WTC11 (cell line): Measurements from ENCODE around the gene CDK17. TPM values are rescaled to one million over a fixed set of nuclear protein-coding genes. Genes with fewer than 3 reads are reported as not detected.

Experiments used
- ATAC-seq: fragments of 200-7000 bp; cut with Tn5 transposase; 2 replicates; pipeline ENCODE4 v1.10.0; 2021; ENCODE audit warnings: mild to moderate bottlenecking, moderate library complexity
- CTCF ChIA-PET: fragments of 300-600 bp; sonication (Branson Sonifier 250); formaldehyde crosslinking; loops from one replicate; lab custom pipeline; 2021; ENCODE audit warnings: antibody characterized with exemption; lab: Charles Lee
- POLR2A ChIA-PET: fragments of 350-600 bp; sonication (Branson Sonifier 250); formaldehyde crosslinking; loops from one replicate; lab custom pipeline; 2021; ENCODE audit warnings: antibody characterized with exemption; lab: Charles Lee
- DNase-seq: peaks from one replicate; pipeline ENCODE4 v3.0.0; 2021; ENCODE audit warnings: low spot score
- H3K27ac Mint-ChIP-seq: 2 replicates; pipeline ENCODE4 v1.8.0; 2021; ENCODE audit warnings: mixed read lengths
- H3K27me3 Mint-ChIP-seq: 2 replicates; pipeline ENCODE4 v1.8.0; 2021; ENCODE audit warnings: low read depth, mild to moderate bottlenecking, moderate library complexity, mixed read lengths
- H3K36me3 Mint-ChIP-seq: 2 replicates; pipeline ENCODE4 v1.8.0; 2021; ENCODE audit warnings: mixed read lengths
- H3K4me1 Mint-ChIP-seq: 2 replicates; pipeline ENCODE4 v1.8.0; 2022; ENCODE audit warnings: mixed read lengths
- H3K4me3 Mint-ChIP-seq: 2 replicates; pipeline ENCODE4 v1.8.0; 2021; ENCODE audit warnings: mild to moderate bottlenecking, moderate library complexity, mixed read lengths
- H3K9me3 Mint-ChIP-seq: 2 replicates; pipeline ENCODE4 v1.8.0; 2021; ENCODE audit warnings: mixed read lengths
- AFF4 ChIP-seq: sonication (generic); formaldehyde crosslinking; IDR thresholded peaks from 2 replicates; pipeline ENCODE4 v1.8.1; 2023; ENCODE audit warnings: mild to moderate bottlenecking, missing genetic modification reagents, borderline replicate concordance
- ARID4B ChIP-seq: sonication (generic); formaldehyde crosslinking; IDR thresholded peaks from 2 replicates; pipeline ENCODE4 v1.8.0; 2023; ENCODE audit warnings: missing genetic modification reagents, mild to moderate bottlenecking, borderline replicate concordance
- CREM ChIP-seq: sonication (generic); formaldehyde crosslinking; IDR thresholded peaks from 2 replicates; pipeline ENCODE4 v1.8.1; 2022; ENCODE audit warnings: mild to moderate bottlenecking, missing genetic modification reagents, moderate library complexity
- FOXP4 ChIP-seq: sonication (generic); formaldehyde crosslinking; IDR thresholded peaks from 2 replicates; pipeline ENCODE4 v1.8.0; 2022; ENCODE audit warnings: mild to moderate bottlenecking, missing genetic modification reagents
- GABPB1 ChIP-seq: sonication (generic); formaldehyde crosslinking; IDR thresholded peaks from 2 replicates; pipeline ENCODE4 v1.8.1; 2023; ENCODE audit warnings: mild to moderate bottlenecking, missing genetic modification reagents
- HMGXB4 ChIP-seq: sonication (generic); formaldehyde crosslinking; IDR thresholded peaks from 2 replicates; pipeline ENCODE4 v1.8.1; 2023; ENCODE audit warnings: mild to moderate bottlenecking, moderate library complexity, missing genetic modification reagents
- MLX ChIP-seq: sonication (generic); formaldehyde crosslinking; IDR thresholded peaks from 2 replicates; pipeline ENCODE4 v1.8.1; 2023; ENCODE audit warnings: mild to moderate bottlenecking, missing genetic modification reagents, moderate library complexity
- NFATC4 ChIP-seq: fragments of 250-450 bp; sonication (Bioruptor Pico); IDR thresholded peaks from 2 replicates; pipeline ENCODE4 v1.9.0; 2021; ENCODE audit warnings: mild to moderate bottlenecking
- NFE2L1 ChIP-seq: sonication (generic); formaldehyde crosslinking; IDR thresholded peaks from 2 replicates; pipeline ENCODE4 v1.8.1; 2023; ENCODE audit warnings: missing genetic modification reagents
- NR1H2 ChIP-seq: sonication (generic); formaldehyde crosslinking; IDR thresholded peaks from 2 replicates; pipeline ENCODE4 v1.9.0; 2021; ENCODE audit warnings: mild to moderate bottlenecking, moderate library complexity, missing genetic modification reagents
- NR2C2 ChIP-seq: sonication (generic); formaldehyde crosslinking; IDR thresholded peaks from 2 replicates; pipeline ENCODE4 v1.8.0; 2022; ENCODE audit warnings: mild to moderate bottlenecking, missing genetic modification reagents
- PRDM15 ChIP-seq: sonication (generic); formaldehyde crosslinking; IDR thresholded peaks from 2 replicates; pipeline ENCODE4 v1.8.0; 2022; ENCODE audit warnings: missing genetic modification reagents
- RORB ChIP-seq: fragments of 250-450 bp; sonication (Bioruptor Pico); IDR thresholded peaks from 2 replicates; pipeline ENCODE4 v1.9.0; 2021; ENCODE audit warnings: mild to moderate bottlenecking
- SMAD4 ChIP-seq: sonication (generic); formaldehyde crosslinking; IDR thresholded peaks from 2 replicates; pipeline ENCODE4 v1.8.0; 2022; ENCODE audit warnings: mild to moderate bottlenecking, missing genetic modification reagents
- TEAD4 ChIP-seq: sonication (generic); formaldehyde crosslinking; IDR thresholded peaks from 2 replicates; pipeline ENCODE4 v1.8.0; 2022; ENCODE audit warnings: mild to moderate bottlenecking, missing genetic modification reagents
- ZNF121 ChIP-seq: sonication (generic); formaldehyde crosslinking; IDR thresholded peaks from 2 replicates; pipeline ENCODE4 v1.8.0; 2023; ENCODE audit warnings: missing genetic modification reagents
- ZNF219 ChIP-seq: sonication (generic); formaldehyde crosslinking; IDR thresholded peaks from 2 replicates; pipeline ENCODE4 v1.8.0; 2023; ENCODE audit warnings: missing genetic modification reagents, mild to moderate bottlenecking, borderline replicate concordance
- ZNF317 ChIP-seq: sonication (generic); formaldehyde crosslinking; IDR thresholded peaks from 2 replicates; pipeline ENCODE4 v1.8.1; 2023; ENCODE audit warnings: low read depth, mild to moderate bottlenecking, moderate library complexity, missing genetic modification reagents, borderline replicate concordance
- total RNA-seq: library from RNA; stranded (reverse); gene quantifications from 3 replicates; pipeline ENCODE4 v1.2.3, GENCODE V29; 2021

Gene CDK17
- total RNA-seq, 1 experiment from 2014 or later = 20.0 TPM

- Mint-ChIP-seq H3K36me3 (peaks cover 5% of the 10 kb centered on the region), H3K9me3 (no peaks in the 10 kb centered on the region), H3K27ac (no peak overlapping the region), H3K4me3 (no peak overlapping the region), H3K4me1 (peaks cover 7% of the 10 kb centered on the region; the same call in 1 of the 2 replicates), H3K27me3 (no peaks in the 10 kb centered on the region)
- no peak for ATAC-seq
- CTCF ChIA-PET = interaction anchor here (1.2 kb wide), 1 partner anchor 158 kb away, joined by 3 read pairs; the partner anchor contains the start of gene CDK17
- POLR2A ChIA-PET = no interaction called here
- no peak for TF ChIP-seq RORB (CRISPR knock-in tag)
- no peak for TF ChIP-seq ZNF121 (CRISPR knock-in tag)
- TF ChIP-seq ARID4B (CRISPR knock-in tag) = no peak
- TF ChIP-seq HMGXB4 (CRISPR knock-in tag) = no peak
- no peak for TF ChIP-seq GABPB1 (CRISPR knock-in tag)
- TF ChIP-seq NR2C2 (CRISPR knock-in tag) = no peak
- no peak for TF ChIP-seq TEAD4
- no peak for DNase-seq
Observed at GRCh38 chr12:96241846-96242256, 158.4 kb downstream of the CDK17 start.

GRCh38 chr12:96241431-96241830, 158.8 kb downstream of the CDK17 start:
- ATAC-seq = no peak
- H3K27ac Mint-ChIP-seq = no peak overlapping the region
- CTCF ChIA-PET = interaction anchor here (1.2 kb wide), 1 partner anchor 159 kb away, joined by 3 read pairs; the partner anchor contains the start of gene CDK17
- peaks cover 7% of the 10 kb centered on the region; the same call in 1 of the 2 replicates for H3K4me1 Mint-ChIP-seq
- no peaks in the 10 kb centered on the region for H3K27me3 Mint-ChIP-seq
- no peaks in the 10 kb centered on the region for H3K9me3 Mint-ChIP-seq
- TF ChIP-seq PRDM15 (CRISPR knock-in tag) (no peak), MLX (no peak), SMAD4 (no peak), NFATC4 (CRISPR knock-in tag) (no peak), ZNF317 (CRISPR knock-in tag) (no peak), ZNF219 (no peak), AFF4 (CRISPR knock-in tag) (no peak), NR2C2 (CRISPR knock-in tag) (no peak), NR1H2 (CRISPR knock-in tag) (no peak), CREM (CRISPR knock-in tag) (no peak), ZNF121 (CRISPR knock-in tag) (no peak), NFE2L1 (CRISPR knock-in tag) (no peak), FOXP4 (CRISPR knock-in tag) (no peak)
- TF ChIP-seq, all 79 proteins: peak for 0
- no peak overlapping the region for H3K4me3 Mint-ChIP-seq
- H3K36me3 Mint-ChIP-seq = peaks cover under 1% of the 10 kb centered on the region; the same call in 1 of the 2 replicates
- POLR2A ChIA-PET = no interaction called here
- no peak for DNase-seq
